MCF 10A (cell line): ENCODE results near the gene TBX2. TPM values are rescaled to one million over a fixed set of nuclear protein-coding genes. Genes with fewer than 3 reads are reported as not detected.
A peak's percentile ranks its signal among the peaks of the same experiment; 100 is the strongest.

Experiments used
- BruUV-seq: library from RNA; stranded (reverse); fragments of 400-500 nt; replicated peaks from 2 replicates; lab custom pipeline; 2021; lab: Mats Ljungman, UMichigan
- CTCF ChIA-PET: fragments of 300-600 bp; sonication (Branson Sonifier 250); formaldehyde crosslinking; extraction: SDS; loops from one replicate; lab custom pipeline; 2021; ENCODE audit warnings: antibody characterized with exemption, inconsistent platforms; lab: Yijun Ruan, JAX
- POLR2A ChIA-PET: fragments of 300-600, 350-650 bp; sonication (Branson Sonifier 250); formaldehyde crosslinking; extraction: SDS; loops from one replicate; lab custom pipeline; 2020; ENCODE audit warnings: antibody characterized with exemption, inconsistent platforms; lab: Yijun Ruan, JAX
- DNase-seq: peaks from one replicate; pipeline ENCODE4 v3.0.0-alpha.2; 2018; ENCODE audit not compliant: unreplicated experiment
- H3K27ac Mint-ChIP-seq: one replicate; pipeline ENCODE4 v1.8.0; 2022; ENCODE audit warnings: mild to moderate bottlenecking, low read depth, mixed read lengths; ENCODE audit not compliant: unreplicated experiment
- H3K27me3 Mint-ChIP-seq: one replicate; pipeline ENCODE4 v1.8.0; 2022; ENCODE audit warnings: mixed read lengths; ENCODE audit not compliant: insufficient read depth, unreplicated experiment
- H3K36me3 Mint-ChIP-seq: one replicate; pipeline ENCODE4 v1.8.0; 2022; ENCODE audit warnings: mild to moderate bottlenecking, moderate library complexity, mixed read lengths; ENCODE audit not compliant: insufficient read depth, unreplicated experiment
- H3K4me1 Mint-ChIP-seq: one replicate; pipeline ENCODE4 v1.8.0; 2022; ENCODE audit warnings: mixed read lengths; ENCODE audit not compliant: insufficient read depth, unreplicated experiment
- H3K4me3 Mint-ChIP-seq: one replicate; pipeline ENCODE4 v1.8.0; 2022; ENCODE audit warnings: mild to moderate bottlenecking, moderate library complexity, mixed read lengths; ENCODE audit not compliant: unreplicated experiment
- H3K9me3 Mint-ChIP-seq: one replicate; pipeline ENCODE4 v1.8.0; 2022; ENCODE audit warnings: mixed read lengths; ENCODE audit not compliant: unreplicated experiment
- intact Hi-C: fragments of 100-400 bp; cut with micrococcal nuclease; formaldehyde crosslinking; loops from 2 replicates; pipeline ENCODE4 v1.14.1; 2022
- total RNA-seq: library from RNA; stranded (reverse); gene quantifications from 2 replicates; pipeline ENCODE4 v1.2.3, GENCODE V29; 2022
- TF ChIP-seq, protein P1 (sequence below): fragments of 200-600 bp; IDR thresholded peaks from one replicate; pipeline ENCODE4 v1.8.0; 2022; ENCODE audit warnings: antibody characterized with exemption, mild to moderate bottlenecking; ENCODE audit not compliant: unreplicated experiment

Gene TBX2
- total RNA-seq, 1 experiment from 2014 or later, result 1.5 TPM

GRCh38 chr17:61406971-61407911 is 7.6 kb downstream of the TBX2 start:
- Mint-ChIP-seq H3K36me3 (peaks cover 5% of the 10 kb centered on the region), H3K4me3 (no peak overlapping the region), H3K9me3 (no peaks in the 10 kb centered on the region), H3K4me1 (no peaks in the 10 kb centered on the region), H3K27ac (no peak overlapping the region), H3K27me3 (no peaks in the 10 kb centered on the region)
- ChIA-PET POLR2A (no interaction called here), CTCF (no interaction called here)
- intact Hi-C loops, result loop anchor here (5.0 kb wide), 1 partner anchor 685 kb away; no protein-coding TSS in a partner anchor
- no peak for DNase-seq
- TF ChIP-seq, protein P1, sequence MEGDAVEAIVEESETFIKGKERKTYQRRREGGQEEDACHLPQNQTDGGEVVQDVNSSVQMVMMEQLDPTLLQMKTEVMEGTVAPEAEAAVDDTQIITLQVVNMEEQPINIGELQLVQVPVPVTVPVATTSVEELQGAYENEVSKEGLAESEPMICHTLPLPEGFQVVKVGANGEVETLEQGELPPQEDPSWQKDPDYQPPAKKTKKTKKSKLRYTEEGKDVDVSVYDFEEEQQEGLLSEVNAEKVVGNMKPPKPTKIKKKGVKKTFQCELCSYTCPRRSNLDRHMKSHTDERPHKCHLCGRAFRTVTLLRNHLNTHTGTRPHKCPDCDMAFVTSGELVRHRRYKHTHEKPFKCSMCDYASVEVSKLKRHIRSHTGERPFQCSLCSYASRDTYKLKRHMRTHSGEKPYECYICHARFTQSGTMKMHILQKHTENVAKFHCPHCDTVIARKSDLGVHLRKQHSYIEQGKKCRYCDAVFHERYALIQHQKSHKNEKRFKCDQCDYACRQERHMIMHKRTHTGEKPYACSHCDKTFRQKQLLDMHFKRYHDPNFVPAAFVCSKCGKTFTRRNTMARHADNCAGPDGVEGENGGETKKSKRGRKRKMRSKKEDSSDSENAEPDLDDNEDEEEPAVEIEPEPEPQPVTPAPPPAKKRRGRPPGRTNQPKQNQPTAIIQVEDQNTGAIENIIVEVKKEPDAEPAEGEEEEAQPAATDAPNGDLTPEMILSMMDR, result no peak
- BruUV-seq, result no TSS peak

DNA sequence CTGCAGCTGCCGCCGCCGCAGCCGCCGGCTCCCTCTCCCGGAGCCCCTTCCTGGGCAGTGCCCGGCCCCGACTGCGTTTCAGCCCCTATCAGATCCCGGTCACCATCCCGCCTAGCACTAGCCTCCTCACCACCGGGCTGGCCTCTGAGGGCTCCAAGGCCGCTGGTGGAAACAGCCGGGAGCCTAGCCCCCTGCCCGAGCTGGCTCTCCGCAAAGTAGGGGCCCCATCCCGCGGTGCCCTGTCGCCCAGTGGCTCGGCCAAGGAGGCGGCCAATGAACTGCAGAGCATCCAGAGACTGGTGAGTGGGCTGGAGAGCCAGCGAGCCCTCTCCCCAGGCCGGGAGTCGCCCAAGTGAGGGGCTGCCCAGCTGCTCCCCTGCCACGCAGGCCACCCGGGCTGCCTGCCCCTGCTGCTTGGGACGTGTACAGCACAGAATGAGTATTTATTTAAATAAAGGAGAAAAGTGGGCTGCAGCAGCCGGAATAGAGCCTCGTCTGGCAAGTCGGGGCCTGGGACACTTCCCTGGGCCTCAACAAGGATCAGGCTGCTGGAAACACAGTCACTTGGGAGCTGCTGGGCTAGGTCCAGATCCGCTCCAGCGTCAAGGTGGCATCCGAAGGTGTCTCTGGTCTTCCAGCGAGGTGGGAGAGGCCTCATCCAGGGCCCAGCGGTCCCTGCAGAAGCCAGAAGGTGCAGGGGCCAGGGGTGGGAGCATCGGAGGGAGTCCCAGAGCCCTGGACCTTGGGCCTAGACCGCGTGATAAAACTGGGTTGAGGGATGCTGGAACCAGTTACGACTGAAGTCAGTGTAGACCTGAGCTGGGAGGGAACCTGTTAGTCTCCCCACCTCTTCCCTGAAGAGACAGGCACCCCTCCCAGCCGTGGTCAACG is 8.8 kb downstream of the TBX2 start:
- POLR2A ChIA-PET, result interaction anchor here (0.7 kb wide), 1 partner anchor 37 kb away, joined by 3 read pairs; no protein-coding TSS in a partner anchor
- DNase-seq, result no peak
- no peak overlapping the region for H3K27ac Mint-ChIP-seq
- BruUV-seq, result no TSS peak
- TF ChIP-seq, protein P1, result no peak
- no peaks in the 10 kb centered on the region for H3K4me1 Mint-ChIP-seq
- H3K9me3 Mint-ChIP-seq, result no peaks in the 10 kb centered on the region
- H3K4me3 Mint-ChIP-seq, result no peak overlapping the region
- peaks cover 5% of the 10 kb centered on the region for H3K36me3 Mint-ChIP-seq
- intact Hi-C loops, result loop anchor here (1.0 to 5.0 kb wide), 2 partner anchors 406 to 686 kb away; no protein-coding TSS in a partner anchor
- CTCF ChIA-PET, result interaction anchor here (0.7 to 1.6 kb wide), 5 partner anchors 12 to 407 kb away, joined by 3 to 6 read pairs (median 4); no protein-coding TSS in a partner anchor
- H3K27me3 Mint-ChIP-seq, result no peaks in the 10 kb centered on the region

GRCh38 chr17:61409301-61410112 is 9.9 kb downstream of the TBX2 start:
- Mint-ChIP-seq H3K4me1 (no peaks in the 10 kb centered on the region), H3K27me3 (no peaks in the 10 kb centered on the region), H3K36me3 (peaks cover 5% of the 10 kb centered on the region), H3K27ac (no peak overlapping the region), H3K9me3 (no peaks in the 10 kb centered on the region), H3K4me3 (peak overlapping the region; percentile 25)
- peak; percentile 49 for DNase-seq
- CTCF ChIA-PET, result interaction anchor here (0.5 to 1.6 kb wide), 8 partner anchors 11 to 1705 kb away, joined by 3 to 6 read pairs (median 4); no protein-coding TSS in a partner anchor
- intact Hi-C loops, result loop anchor here (1.0 to 5.0 kb wide), 3 partner anchors 407 to 687 kb away; partner anchors contain the start of gene MED13
- TF ChIP-seq, protein P1, result peak; percentile 28
- POLR2A ChIA-PET, result no interaction called here
- no TSS peak for BruUV-seq
